ENCODE measurements around the gene HACD2. TPM values are rescaled to one million over a fixed set of nuclear protein-coding genes. Genes with fewer than 3 reads are reported as not detected.

The HACD2 gene
- total and polyA plus RNA-seq, 9 of the 15 experiments (the other 6 are each of a cell fraction or from before 2014, with no cell fraction given), result 1.3 to 10.5 (median 3.8) TPM

GRCh38 chr3:123584284-123584987 lies 417 bp downstream of the HACD2 start (continued):
- TF ChIP-seq BCLAF1 (IDR thresholded peaks at IDR 0.05; ENCODE audit: borderline replicate concordance in 1 of 2, control insufficient read depth in 1 of 2, low read depth in 2 of 2, low read length in 1 of 2), result no peak
- 0 out of 2 replicates have a peak, but pooled peaks have one; percentile 18 for TF ChIP-seq TAF7 (tag; IDR thresholded peaks at IDR 0.05)
- TF ChIP-seq PHF8 (IDR thresholded peaks at IDR 0.05; ENCODE audit: borderline replicate concordance, low read length), result peak; percentile 58; the same call in 1 of the 2 replicates
- TF ChIP-seq E2F4 (CRISPR knock-in tag; IDR thresholded peaks at IDR 0.05; ENCODE audit: low read depth), result no peak
- TF ChIP-seq MYBL2 (IDR thresholded peaks at IDR 0.05; ENCODE audit: low read depth), result no peak
- no peak for TF ChIP-seq MYBL2 (CRISPR knock-in tag; IDR thresholded peaks at IDR 0.05; ENCODE audit: borderline replicate concordance)
